ENCODE results near the gene LUZP4. TPM values are rescaled to one million over a fixed set of nuclear protein-coding genes. Genes with fewer than 3 reads are reported as not detected.
A peak's percentile ranks its signal among the peaks of the same experiment; 100 is the strongest.
"Not testable (repeated sequence)": the region's sequence is repeated elsewhere in the genome, so short reads cannot be mapped to it uniquely, and the experiment has no call there.

The LUZP4 gene
- total and polyA plus RNA-seq, 10 of the 15 experiments (the other 5 are each of a cell fraction or from before 2014, with no cell fraction given), result not detected

- intact Hi-C loops (cut with micrococcal nuclease; ENCODE audit: unreplicated experiment), result not testable (repeated sequence)
These were observed 39.8 kb downstream of the LUZP4 start for GRCh38 chrX:115329282-115329681.

GRCh38 chrX:115330498-115331168 is 41.1 kb downstream of the LUZP4 start:
- no peak overlapping the region for H2AFZ ChIP-seq (ENCODE audit: control insufficient read depth, low read depth, low read length)
- H3K4me2 ChIP-seq (ENCODE audit: control insufficient read depth, insufficient read depth), result no peak overlapping the region
- intact Hi-C loops (cut with micrococcal nuclease; ENCODE audit: unreplicated experiment), result loop anchor here (1.0 to 5.0 kb wide), 5 partner anchors 103 to 617 kb away; no protein-coding TSS in a partner anchor
- peak; percentile 40 for DNase-seq (ENCODE audit: low read depth, low spot score)
- POLR2A ChIA-PET, result interaction anchor here (1.1 kb wide), 1 partner anchor 360 kb away, joined by 3 read pairs; no protein-coding TSS in a partner anchor
- H3K4me3 ChIP-seq, result no peak overlapping the region
- no peaks in the 10 kb centered on the region for H3K9me3 ChIP-seq (replicated peaks; ENCODE audit: control insufficient read depth, insufficient read depth, low read length)
- ATAC-seq, result peak; percentile 87
- in situ Hi-C loops (cut with MboI), result loop anchor here (5.0 to 10.0 kb wide), 2 partner anchors 234 to 317 kb away; partner anchors contain the start of gene PLS3
- no peak overlapping the region for H3K9ac ChIP-seq (ENCODE audit: control insufficient read depth, insufficient read depth, low read length)
- peak; percentile 73 for FAIRE-seq
- RAD21 ChIA-PET (ENCODE audit: unreplicated experiment), result interaction anchor here (0.6 to 9.1 kb wide), 17 partner anchors 8 to 360 kb away, joined by 3 to 79 read pairs (median 6); no protein-coding TSS in a partner anchor
- 23% methylated on average over 18 of the region's 18 CpGs for WGBS (ENCODE audit: insufficient coverage, insufficient replicate concordance, low lambda C conversion rate, missing lambda C conversion rate)
- H3K4me1 ChIP-seq (ENCODE audit: control insufficient read depth, insufficient read depth, low read length), result no peaks in the 10 kb centered on the region
- no peaks in the 10 kb centered on the region for H3K36me3 ChIP-seq (ENCODE audit: control insufficient read depth in 2 of 2, insufficient read depth in 2 of 2, low read length in 1 of 2)
- no peaks in the 10 kb centered on the region for H3K79me2 ChIP-seq (ENCODE audit: control insufficient read depth, insufficient read depth, low read length)
- H4K20me1 ChIP-seq (ENCODE audit: control insufficient read depth, insufficient read depth), result no peaks in the 10 kb centered on the region
- H3K27me3 ChIP-seq (replicated peaks in 1 of 2; ENCODE audit: control insufficient read depth in 2 of 2, insufficient read depth in 2 of 2, low read length in 1 of 2), result no peaks in the 10 kb centered on the region
- CTCF ChIA-PET, result interaction anchor here (0.7 to 14.9 kb wide), 28 partner anchors 8 to 611 kb away, joined by 3 to 216 read pairs (median 4); partner anchors contain the start of gene PLS3
- SMC1A ChIA-PET (ENCODE audit: uncharacterized antibody, unreplicated experiment), result interaction anchor here (0.6 to 8.4 kb wide), 21 partner anchors 14 to 611 kb away, joined by 3 to 135 read pairs (median 5); no protein-coding TSS in a partner anchor
- H3K27ac ChIP-seq (ENCODE audit: control insufficient read depth, insufficient read depth), result no peak overlapping the region
- BruUV-seq (replicated peaks), result no TSS peak
- TF ChIP-seq PAX5 (IDR thresholded peaks at IDR 0.05; ENCODE audit: borderline replicate concordance, low read depth, low read length), result no peak
- TF ChIP-seq CHD4 (IDR thresholded peaks at IDR 0.05), result no peak
- peak; percentile 92 for TF ChIP-seq RAD21 (IDR thresholded peaks at IDR 0.05; ENCODE audit: insufficient read depth, low read depth, low read length)
- TF ChIP-seq RUNX3 (IDR thresholded peaks at IDR 0.05; ENCODE audit: low read length), result peak; percentile 64
- TF ChIP-seq CTCF (IDR thresholded peaks at IDR 0.05 in 2 of 3, conservative IDR thresholded peaks at IDR 0.05 in 1 of 3; ENCODE audit: control insufficient read depth in 2 of 3, extremely low read depth in 1 of 3, insufficient read depth in 1 of 3, low read depth in 3 of 3, low read length in 3 of 3), result peak; percentile 75 to 86 (median 78)
- no peak for TF ChIP-seq ATF3 (IDR thresholded peaks at IDR 0.05; ENCODE audit: borderline replicate concordance, extremely low read depth, low read depth, low read length)
- peak; percentile 91 for TF ChIP-seq SMC3 (IDR thresholded peaks at IDR 0.05; ENCODE audit: borderline replicate concordance, low read length)

More at GRCh38 chrX:115329282-115329681, 39.8 kb downstream of the LUZP4 start:
- BruUV-seq (replicated peaks); H3K9ac ChIP-seq (ENCODE audit: control insufficient read depth, insufficient read depth, low read length); H3K4me2 ChIP-seq (ENCODE audit: control insufficient read depth, insufficient read depth); in situ Hi-C loops (cut with MboI); H3K4me1 ChIP-seq (ENCODE audit: control insufficient read depth, insufficient read depth, low read length); H4K20me1 ChIP-seq (ENCODE audit: control insufficient read depth, insufficient read depth); H3K27me3 ChIP-seq (replicated peaks in 1 of 2; ENCODE audit: control insufficient read depth in 2 of 2, insufficient read depth in 2 of 2, low read length in 1 of 2); DNase-seq (ENCODE audit: low read depth, low spot score); H2AFZ ChIP-seq (ENCODE audit: control insufficient read depth, low read depth, low read length); H3K79me2 ChIP-seq (ENCODE audit: control insufficient read depth, insufficient read depth, low read length); ATAC-seq; H3K27ac ChIP-seq (ENCODE audit: control insufficient read depth, insufficient read depth); H3K36me3 ChIP-seq (ENCODE audit: control insufficient read depth in 2 of 2, insufficient read depth in 2 of 2, low read length in 1 of 2); H3K9me3 ChIP-seq (replicated peaks; ENCODE audit: control insufficient read depth, insufficient read depth, low read length); H3K4me3 ChIP-seq; FAIRE-seq: not testable (repeated sequence)
- 52% methylated on average over 4 of the region's 4 CpGs for WGBS (ENCODE audit: insufficient coverage, insufficient replicate concordance, low lambda C conversion rate, missing lambda C conversion rate)
- ChIA-PET SMC1A (ENCODE audit: uncharacterized antibody, unreplicated experiment) (interaction anchor here (1.9 to 8.4 kb wide), 4 partner anchors 34 to 361 kb away, joined by 5 to 135 read pairs (median 50); no protein-coding TSS in a partner anchor), POLR2A (interaction anchor here (0.6 kb wide), 1 partner anchor 219 kb away, joined by 3 read pairs; no protein-coding TSS in a partner anchor), CTCF (interaction anchor here (0.7 to 14.9 kb wide), 9 partner anchors 12 to 362 kb away, joined by 3 to 216 read pairs (median 4); partner anchors contain the start of gene PLS3), RAD21 (ENCODE audit: unreplicated experiment) (interaction anchor here (1.0 to 9.1 kb wide), 4 partner anchors 233 to 361 kb away, joined by 3 to 79 read pairs (median 31); no protein-coding TSS in a partner anchor)
